B cell (primary cell): Measurements from ENCODE around the gene PLPP3. TPM values are rescaled to one million over a fixed set of nuclear protein-coding genes. Genes with fewer than 3 reads are reported as not detected.

Source experiments
- ATAC-seq: fragments of 200-7000 bp; cut with Tn5 transposase; one replicate; pipeline ENCODE4 v1.10.0; 2021; ENCODE audit warnings: low read depth, mild to moderate bottlenecking, moderate number of reproducible peaks, moderate library complexity
- CTCF ChIA-PET: fragments of 350-600 bp; sonication (Branson Sonifier 250); formaldehyde crosslinking; loops from one replicate; lab custom pipeline; 2021; ENCODE audit warnings: antibody characterized with exemption, inconsistent platforms; lab: Charles Lee
- POLR2A ChIA-PET: fragments of 350-600 bp; sonication (Branson Sonifier 250); formaldehyde crosslinking; loops from one replicate; lab custom pipeline; 2021; ENCODE audit warnings: antibody characterized with exemption; lab: Charles Lee
- DNase-seq: peaks from one replicate; pipeline ENCODE4 v3.0.0; 2013
- H2AFZ ChIP-seq: 2 replicates; pipeline ENCODE4 v1.6.1; 2012; ENCODE audit warnings: mild to moderate bottlenecking, low read depth, low read length; ENCODE audit not compliant: insufficient read depth, poor library complexity, severe bottlenecking
- H3K27ac ChIP-seq, 2 donors: 1 replicate in 1 of 2; 2 replicates in 1 of 2; pipeline ENCODE4 v1.5.1; 2012 to 2013; ENCODE audit warnings: low read length in 2 of 2, mild to moderate bottlenecking in 2 of 2, moderate library complexity in 1 of 2
- H3K27me3 ChIP-seq, 4 experiments: fragments of 200-600 bp in 1 of 4; sonication (generic) in 1 of 4; replicated peaks in 1 of 4; 1 replicate in 2 of 4; 2 replicates in 2 of 4; pipeline versions ENCODE4 v1.6.1 to v1.7.0; 2013 to 2016; ENCODE audit warnings: low read length in 3 of 4, mild to moderate bottlenecking in 2 of 4, mixed read lengths in 1 of 4, moderate library complexity in 1 of 4; ENCODE audit not compliant: insufficient read depth in 4 of 4, control insufficient read depth in 3 of 4; ENCODE audit errors: control extremely low read depth in 1 of 4
- H3K36me3 ChIP-seq, 2 experiments: replicated peaks in 1 of 2; 1 replicate in 1 of 2; 2 replicates in 1 of 2; pipeline versions ENCODE4 v1.6.1 to v1.7.1; 2013; ENCODE audit warnings: low read length in 1 of 2; ENCODE audit not compliant: insufficient read depth in 2 of 2, control insufficient read depth in 1 of 2; ENCODE audit errors: control extremely low read depth in 1 of 2, extremely low read depth in 1 of 2
- H3K4me1 ChIP-seq, 2 donors: fragments of 200-600 bp in 1 of 2; sonication (generic) in 1 of 2; 1 replicate in 1 of 2; 2 replicates in 1 of 2; pipeline versions ENCODE4 v1.5.1 to v1.6.1; 2013 to 2017; ENCODE audit warnings: low read length in 2 of 2; ENCODE audit not compliant: control insufficient read depth in 2 of 2, insufficient read depth in 2 of 2
- H3K4me2 ChIP-seq: replicated peaks from 2 replicates; pipeline ENCODE3; 2012; ENCODE audit warnings: mild to moderate bottlenecking, low read depth, low read length; ENCODE audit not compliant: poor library complexity, severe bottlenecking
- H3K4me3 ChIP-seq, 5 experiments: fragments of 200-600 bp in 1 of 5; sonication (generic) in 1 of 5; 1 replicate in 3 of 5; 2 replicates in 2 of 5; pipeline versions ENCODE4 v1.5.1 to v1.7.0; 2011 to 2016; ENCODE audit warnings: low read length in 4 of 5, mild to moderate bottlenecking in 4 of 5, low read depth in 2 of 5, control low read depth in 1 of 5, moderate library complexity in 1 of 5; ENCODE audit not compliant: insufficient read depth in 1 of 5; ENCODE audit errors: control extremely low read depth in 1 of 5, extremely low read depth in 1 of 5
- H3K79me2 ChIP-seq: fragments of 200-600 bp; sonication (generic); one replicate; pipeline ENCODE4 v1.6.0; 2016; ENCODE audit warnings: low read length; ENCODE audit not compliant: control insufficient read depth, insufficient read depth
- H3K9ac ChIP-seq: fragments of 200-600 bp; sonication (generic); 2 replicates; pipeline ENCODE4 v1.6.1; 2017; ENCODE audit warnings: mild to moderate bottlenecking, low read length, moderate library complexity
- H3K9me3 ChIP-seq, 3 donors: one replicate each; pipeline versions ENCODE4 v1.6.1 to v1.7.1; 2013; ENCODE audit warnings: low read length in 2 of 3; ENCODE audit not compliant: control insufficient read depth in 2 of 3, insufficient read depth in 1 of 3; ENCODE audit errors: control extremely low read depth in 1 of 3
- H4K20me1 ChIP-seq: 2 replicates; pipeline ENCODE4 v1.6.0; 2012; ENCODE audit warnings: mild to moderate bottlenecking, low read length; ENCODE audit not compliant: insufficient read depth, control insufficient read depth, poor library complexity, severe bottlenecking
- H3K27ac Mint-ChIP-seq: one replicate; pipeline ENCODE4 v1.8.0; 2021; ENCODE audit warnings: mixed read lengths
- H3K27me3 Mint-ChIP-seq: one replicate; pipeline ENCODE4 v1.8.0; 2021; ENCODE audit warnings: mixed read lengths
- H3K4me1 Mint-ChIP-seq: one replicate; pipeline ENCODE4 v1.8.0; 2021; ENCODE audit warnings: mixed read lengths
- H3K4me3 Mint-ChIP-seq: one replicate; pipeline ENCODE4 v1.8.0; 2021; ENCODE audit warnings: mixed read lengths
- H3K9me3 Mint-ChIP-seq: one replicate; pipeline ENCODE4 v1.8.0; 2022; ENCODE audit warnings: mixed read lengths; ENCODE audit not compliant: insufficient read depth
- CTCF ChIP-seq: fragments of 200-600 bp; IDR thresholded peaks from one replicate; pipeline ENCODE4 v1.8.0; 2022; ENCODE audit warnings: antibody characterized with exemption, mild to moderate bottlenecking
- EZH2 ChIP-seq: IDR thresholded peaks from 2 replicates; pipeline ENCODE4 v1.6.1; 2012; ENCODE audit warnings: borderline replicate concordance, low read depth, mild to moderate bottlenecking, moderate library complexity, low read length; ENCODE audit not compliant: insufficient read depth, poor library complexity, severe bottlenecking
- WGBS: methylation state at CpG from one replicate; pipeline ENCODE4 v1.1.5; 2013; ENCODE audit warnings: missing lambda C conversion rate; ENCODE audit not compliant: insufficient coverage; 5-methylcytosine and 5-hydroxymethylcytosine counted together
- intact Hi-C: fragments of 100-400 bp; cut with micrococcal nuclease; formaldehyde crosslinking; loops from one replicate; pipeline ENCODE4 v1.10.0; 2022
- polyA plus RNA-seq: library from polyadenylated mRNA; depleted of rRNA; stranded (reverse); fragments of >200 nt; gene quantifications from 2 replicates; pipeline ENCODE4 v1.2.3, GENCODE V29; 2012
- total RNA-seq, 2 donors: library from RNA; stranded (reverse); fragments of 120-200 nt in 1 of 2; gene quantifications; 1 replicate in 1 of 2; 2 replicates in 1 of 2; pipeline versions ENCODE4 v1.2.3 to v1.2.4, GENCODE V29; 2013 to 2022

Gene PLPP3
- total and polyA plus RNA-seq, 2 donors (not counting 1 experiment from before 2014, with no cell fraction given), result 1.8 to 2.9 TPM

DNA sequence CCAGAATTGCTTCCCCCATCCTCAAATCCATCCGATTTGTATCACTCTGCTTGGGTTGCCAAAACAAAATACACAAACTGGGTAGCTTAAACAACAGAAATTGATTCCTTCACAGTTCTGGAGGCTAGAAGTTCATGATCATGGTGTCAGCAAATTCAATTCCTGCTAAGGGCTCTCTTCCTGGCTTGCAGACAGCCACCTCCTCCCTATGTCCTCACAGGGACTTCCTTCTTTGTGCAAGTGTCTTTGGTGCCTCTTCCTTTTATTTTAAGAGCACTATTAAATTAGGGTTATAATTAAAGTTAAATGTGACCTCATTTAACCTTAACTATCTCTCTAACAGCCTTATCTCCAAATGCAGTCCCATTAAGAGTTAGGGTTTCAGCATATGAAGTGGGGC is 112.8 kb downstream of the PLPP3 start:
- DNase-seq (no peak), ATAC-seq (no peak)
- H3K27me3 Mint-ChIP-seq, result no peaks in the 10 kb centered on the region
- no peaks in the 10 kb centered on the region for H3K9me3 ChIP-seq
- no peak overlapping the region for H3K27ac ChIP-seq
- no peak for TF ChIP-seq EZH2
- TF ChIP-seq CTCF, result no peak
- no peak overlapping the region for H3K9ac ChIP-seq
- no peaks in the 10 kb centered on the region for H4K20me1 ChIP-seq
- H3K36me3 ChIP-seq, result no peaks in the 10 kb centered on the region
- no peak overlapping the region for H2AFZ ChIP-seq
- H3K79me2 ChIP-seq, result no peaks in the 10 kb centered on the region
- POLR2A ChIA-PET, result no interaction called here
- no peak overlapping the region for H3K4me3 Mint-ChIP-seq
- H3K4me3 ChIP-seq, result no peak overlapping the region
- H3K4me2 ChIP-seq, result no peak overlapping the region
- H3K4me1 ChIP-seq, result peaks cover 3 to 19% of the 10 kb centered on the region in 2 donors
- CTCF ChIA-PET, result no interaction called here
- H3K9me3 Mint-ChIP-seq, result no peaks in the 10 kb centered on the region
- H3K4me1 Mint-ChIP-seq, result peaks cover 30% of the 10 kb centered on the region
- WGBS, result 83% methylated on average over 1 of the region's 1 CpG
- no peaks in the 10 kb centered on the region for H3K27me3 ChIP-seq
- intact Hi-C loops, result no loop called here
- no peak overlapping the region for H3K27ac Mint-ChIP-seq

GRCh38 chr1:56464294-56464693 is 115.1 kb downstream of the PLPP3 start:
- POLR2A ChIA-PET, result no interaction called here
- no peak overlapping the region for H3K27ac ChIP-seq
- H3K4me3 ChIP-seq, result no peak overlapping the region
- no peaks in the 10 kb centered on the region for H3K27me3 ChIP-seq
- H3K9me3 ChIP-seq, result no peaks in the 10 kb centered on the region
- no peak overlapping the region for H2AFZ ChIP-seq
- H4K20me1 ChIP-seq, result no peaks in the 10 kb centered on the region
- intact Hi-C loops, result no loop called here
- H3K36me3 ChIP-seq, result no peaks in the 10 kb centered on the region
- peaks cover 0 to 2% of the 10 kb centered on the region in 2 donors for H3K4me1 ChIP-seq
- Mint-ChIP-seq H3K4me3 (no peak overlapping the region), H3K27ac (no peak overlapping the region), H3K4me1 (peaks cover 8% of the 10 kb centered on the region), H3K9me3 (no peaks in the 10 kb centered on the region), H3K27me3 (no peaks in the 10 kb centered on the region)
- H3K4me2 ChIP-seq, result no peak overlapping the region
- H3K79me2 ChIP-seq, result no peaks in the 10 kb centered on the region
- CTCF ChIA-PET, result interaction anchor here (0.6 kb wide), 1 partner anchor 107 kb away, joined by 4 read pairs; no protein-coding TSS in a partner anchor
- 100% methylated on average over 2 of the region's 4 CpGs for WGBS
- H3K9ac ChIP-seq, result no peak overlapping the region
- TF ChIP-seq CTCF (no peak), EZH2 (no peak)
- ATAC-seq (no peak), DNase-seq (no peak)
